Fibroblast of the aortic adventitia (primary cell): ENCODE measurements around the gene AATK. TPM values are rescaled to one million over a fixed set of nuclear protein-coding genes. Genes with fewer than 3 reads are reported as not detected.
"Not testable (repeated sequence)": the region's sequence is repeated elsewhere in the genome, so short reads cannot be mapped to it uniquely, and the experiment has no call there.

Experiments used
- DNase-seq: peaks from one replicate; pipeline ENCODE4 v3.0.0-alpha.2; 2010; ENCODE audit warnings: low read depth
- H3K4me3 ChIP-seq: 2 replicates; pipeline ENCODE4 v1.5.1; 2011; ENCODE audit warnings: low read depth, mild to moderate bottlenecking, control low read depth, low read length, moderate library complexity
- total RNA-seq: library from RNA; depleted of rRNA; stranded (reverse); fragments of >200 nt; gene quantifications from 2 replicates; pipeline ENCODE4 v1.2.3, GENCODE V29; 2012; ENCODE audit warnings: low replicate concordance
- TF ChIP-seq, protein P1 (sequence below): IDR thresholded peaks from 2 replicates; pipeline ENCODE4 v1.5.1; 2011; ENCODE audit warnings: mild to moderate bottlenecking, low read length, control low read depth, inconsistent platforms; ENCODE audit not compliant: insufficient read depth

AATK gene
- total RNA-seq, 1 donor, result 0.18 TPM

DNA sequence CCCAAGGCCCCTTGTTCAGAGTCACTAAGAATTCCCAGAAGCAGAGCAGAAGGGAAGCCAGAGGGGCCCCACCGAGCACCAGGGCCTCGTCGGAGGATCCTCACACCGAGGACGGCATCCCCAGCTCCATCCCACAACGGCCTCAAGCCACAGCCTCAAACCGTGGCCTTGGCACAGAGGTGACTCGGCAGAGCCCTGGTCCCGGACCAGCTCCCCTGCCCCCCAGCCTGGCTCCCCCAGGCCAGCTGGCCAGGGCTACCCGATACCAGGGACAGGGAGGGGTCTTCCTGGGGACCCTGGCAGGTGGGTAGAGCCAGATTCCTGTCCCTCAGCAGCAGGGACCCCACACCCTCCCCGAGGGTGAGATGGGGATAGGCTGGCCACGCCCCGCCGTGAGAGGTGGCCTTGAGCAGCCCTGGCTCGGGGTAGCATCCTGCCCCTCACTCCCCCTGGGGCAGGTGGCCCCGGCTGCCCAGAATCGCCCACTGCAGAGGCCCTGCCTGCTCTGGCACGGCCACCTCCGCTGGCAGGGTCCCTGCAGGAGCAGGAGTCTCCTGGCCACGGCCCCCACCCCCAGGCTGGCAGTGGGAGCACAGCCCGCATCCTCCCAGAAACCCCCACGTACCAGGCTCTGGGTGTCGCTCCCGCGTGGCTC lies 6.3 kb downstream of the AATK start:
- DNase-seq, result no peak
- TF ChIP-seq, protein P1, sequence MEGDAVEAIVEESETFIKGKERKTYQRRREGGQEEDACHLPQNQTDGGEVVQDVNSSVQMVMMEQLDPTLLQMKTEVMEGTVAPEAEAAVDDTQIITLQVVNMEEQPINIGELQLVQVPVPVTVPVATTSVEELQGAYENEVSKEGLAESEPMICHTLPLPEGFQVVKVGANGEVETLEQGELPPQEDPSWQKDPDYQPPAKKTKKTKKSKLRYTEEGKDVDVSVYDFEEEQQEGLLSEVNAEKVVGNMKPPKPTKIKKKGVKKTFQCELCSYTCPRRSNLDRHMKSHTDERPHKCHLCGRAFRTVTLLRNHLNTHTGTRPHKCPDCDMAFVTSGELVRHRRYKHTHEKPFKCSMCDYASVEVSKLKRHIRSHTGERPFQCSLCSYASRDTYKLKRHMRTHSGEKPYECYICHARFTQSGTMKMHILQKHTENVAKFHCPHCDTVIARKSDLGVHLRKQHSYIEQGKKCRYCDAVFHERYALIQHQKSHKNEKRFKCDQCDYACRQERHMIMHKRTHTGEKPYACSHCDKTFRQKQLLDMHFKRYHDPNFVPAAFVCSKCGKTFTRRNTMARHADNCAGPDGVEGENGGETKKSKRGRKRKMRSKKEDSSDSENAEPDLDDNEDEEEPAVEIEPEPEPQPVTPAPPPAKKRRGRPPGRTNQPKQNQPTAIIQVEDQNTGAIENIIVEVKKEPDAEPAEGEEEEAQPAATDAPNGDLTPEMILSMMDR, result no peak
- no peak overlapping the region for H3K4me3 ChIP-seq

DNA sequence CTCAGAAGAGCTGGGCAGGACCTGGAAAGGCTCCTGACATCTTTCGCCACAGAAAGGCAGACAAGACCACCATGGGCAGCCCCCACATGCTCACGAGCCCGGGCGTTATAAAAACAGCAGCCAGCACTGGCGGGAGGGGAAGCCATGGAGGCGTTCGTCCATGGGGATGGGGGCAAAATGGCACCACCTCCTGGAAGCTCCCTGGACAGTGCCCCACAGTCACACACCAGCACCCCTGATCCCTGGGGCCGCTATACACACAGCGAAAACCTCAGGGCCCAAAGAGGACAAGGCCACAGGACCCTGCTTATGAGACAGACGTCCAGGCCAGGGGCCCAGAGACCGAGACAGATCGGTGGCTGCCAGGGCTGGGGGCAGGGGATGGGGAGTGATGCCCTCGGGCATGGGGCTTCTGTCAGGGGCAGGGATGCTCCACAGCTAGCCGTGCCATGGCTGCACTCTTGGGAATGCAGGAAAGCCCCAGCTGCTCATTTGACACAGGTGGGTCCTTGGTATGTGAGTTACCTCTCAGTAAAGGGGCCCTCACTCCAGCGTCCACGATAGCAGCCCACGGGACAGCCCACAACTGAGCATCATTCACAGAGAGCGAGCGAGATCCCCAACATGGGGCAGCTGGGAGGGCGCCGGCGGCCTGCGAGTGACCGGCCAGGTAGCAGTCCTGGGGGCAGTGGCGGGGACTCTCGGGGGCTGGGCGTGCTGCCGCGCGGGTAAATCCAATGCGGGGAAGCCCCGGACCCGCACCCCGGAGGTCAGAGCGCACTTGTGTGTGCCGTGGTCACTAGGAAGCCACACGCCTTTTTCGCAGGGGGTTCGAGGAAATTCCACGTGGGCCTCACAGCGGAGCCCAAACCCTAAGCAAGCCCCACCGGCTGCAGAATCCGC lies 7.1 kb downstream of the AATK start:
- no peak overlapping the region for H3K4me3 ChIP-seq
- TF ChIP-seq, protein P1, result no peak
- no peak for DNase-seq

DNA sequence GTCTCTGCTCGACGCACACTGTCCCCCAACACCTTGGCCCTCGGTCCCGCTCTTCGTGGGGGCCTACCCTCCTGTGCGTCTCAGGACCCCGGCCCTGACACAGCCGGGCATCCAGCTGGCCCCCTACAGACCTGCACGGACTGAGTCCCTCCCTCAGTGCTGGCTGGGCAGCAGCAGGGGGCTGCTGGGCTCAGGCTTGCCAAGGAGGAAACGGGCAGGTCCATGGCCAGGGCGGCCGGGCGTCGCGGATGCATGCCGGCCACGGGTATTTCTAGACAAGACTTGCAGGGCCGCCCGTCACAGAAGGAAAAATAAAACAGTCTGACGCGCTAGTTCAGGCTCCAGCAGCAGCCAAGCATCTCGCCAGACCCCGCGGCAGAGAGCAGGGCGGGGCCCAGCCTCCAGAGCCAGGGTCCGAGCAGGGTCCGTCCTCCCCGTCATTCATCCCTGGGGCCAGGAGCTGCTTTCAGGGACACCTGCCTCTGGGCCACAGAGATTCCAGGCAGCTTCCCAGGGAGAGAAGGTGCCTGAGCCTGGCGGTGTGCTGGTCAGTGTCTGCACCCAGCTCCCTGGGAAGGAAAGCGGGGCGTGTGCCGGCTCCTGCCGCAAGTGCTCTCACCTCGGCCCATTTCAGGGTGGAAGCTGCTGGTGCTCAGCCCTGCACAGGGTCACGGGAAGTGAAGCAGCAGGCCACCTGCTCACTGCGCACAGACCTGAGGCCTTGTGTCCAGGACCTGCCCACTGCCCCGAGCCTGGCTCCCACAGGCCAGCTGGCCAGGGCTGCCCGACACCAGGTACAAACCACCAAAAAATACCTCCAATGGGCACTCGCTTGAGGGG lies 8.0 kb downstream of the AATK start:
- H3K4me3 ChIP-seq, result no peak overlapping the region
- no peak for DNase-seq
- TF ChIP-seq, protein P1, result no peak

DNA sequence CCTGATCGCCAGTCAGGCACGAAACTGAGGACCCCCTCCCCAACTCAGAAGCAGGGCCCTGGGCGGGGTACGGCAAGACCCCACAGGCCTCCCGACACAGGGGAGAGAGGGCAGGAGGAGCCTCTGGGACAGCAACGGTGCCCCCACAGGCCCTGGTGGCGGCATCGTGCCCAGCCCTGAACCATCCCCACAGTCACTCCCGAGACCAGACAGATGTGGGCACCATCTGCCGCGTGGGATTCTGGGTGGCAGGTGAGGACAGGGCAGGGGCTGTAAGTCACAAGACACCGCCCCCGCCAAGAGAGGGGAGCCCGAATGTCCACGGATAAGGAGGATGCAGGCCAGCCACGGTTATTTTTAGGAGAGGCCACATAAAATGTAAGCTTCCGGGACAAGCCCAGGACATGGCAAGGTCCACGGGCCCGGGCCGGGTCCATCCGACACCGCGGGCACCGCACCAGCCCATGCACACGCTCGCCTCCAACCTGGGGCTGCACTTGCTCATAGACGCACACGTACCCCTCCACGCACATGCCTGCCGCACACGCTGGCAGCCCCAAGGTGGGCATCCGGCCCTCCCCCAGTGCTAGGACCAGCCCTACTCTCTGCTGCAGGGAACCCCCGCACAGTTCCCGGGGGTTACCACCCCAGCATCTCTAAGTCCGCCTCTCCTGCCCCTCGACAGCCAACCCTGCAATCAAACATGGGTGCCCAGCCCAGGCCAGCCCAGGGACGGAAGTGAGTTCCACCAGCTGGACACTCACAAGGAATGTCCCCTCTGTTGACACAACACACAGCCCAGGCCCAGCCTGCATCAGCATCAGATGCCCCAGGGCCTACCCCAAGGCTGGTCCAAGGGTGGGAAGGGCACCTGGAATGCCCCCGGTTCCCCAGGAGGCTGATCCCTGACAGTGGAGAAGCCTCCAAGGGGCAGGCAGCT lies 8.9 kb downstream of the AATK start:
- no peak for DNase-seq
- H3K4me3 ChIP-seq, result no peak overlapping the region
- TF ChIP-seq, protein P1, result no peak

DNA sequence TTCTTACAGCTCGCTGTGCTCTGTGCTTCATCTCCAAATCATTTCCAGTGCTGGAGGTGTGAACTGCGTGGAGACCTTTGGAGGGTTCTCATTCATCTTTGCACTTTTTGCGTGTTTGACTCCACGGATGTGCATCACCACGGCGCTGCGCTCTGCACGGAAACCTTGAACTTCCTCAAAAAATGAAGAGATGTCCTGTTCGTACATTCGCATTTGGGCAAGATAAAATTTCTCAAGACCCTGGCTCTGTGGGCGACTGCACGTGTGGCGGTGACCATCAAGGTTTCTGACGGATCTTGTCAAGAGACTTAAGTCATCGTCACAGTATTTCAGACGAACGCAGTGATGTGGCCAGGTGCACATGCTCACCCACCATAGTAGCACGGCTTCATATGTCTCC lies 11.1 kb downstream of the AATK start:
- no peak for DNase-seq
- TF ChIP-seq, protein P1, result no peak
- H3K4me3 ChIP-seq, result no peak overlapping the region

DNA sequence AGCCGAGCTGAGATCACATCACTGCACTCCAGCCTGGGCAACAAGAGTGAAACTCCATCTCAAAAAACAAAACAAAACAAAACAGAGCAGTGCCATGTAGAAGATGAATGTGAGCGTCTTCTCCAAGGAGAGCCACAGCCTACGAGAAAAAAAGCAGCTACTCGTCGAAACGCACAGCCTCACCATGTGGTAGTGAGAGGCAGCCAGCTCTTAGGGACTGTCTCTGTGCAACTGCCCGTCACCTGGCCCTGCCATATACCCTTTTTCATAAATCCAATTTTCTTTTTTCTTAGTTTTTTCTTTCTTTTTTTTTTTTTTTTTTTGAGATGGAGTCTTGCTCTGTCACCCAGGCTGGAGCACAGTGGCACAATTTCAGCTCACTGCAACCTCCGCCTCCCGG lies 12.0 kb downstream of the AATK start:
- not testable (repeated sequence) for H3K4me3 ChIP-seq, DNase-seq
